ENCODE measurements around the gene CABP7.

The CABP7 gene

GRCh38 chr22:29695129-29695926 is 24.5 kb upstream of the CABP7 start:
- TF ChIP-seq POLR2A (IDR thresholded peaks at IDR 0.05; ENCODE audit: low read depth, low read length), result no peak
- DNase-seq (ENCODE audit: insufficient read length, low spot score), result no peak
- no peak for FAIRE-seq

DNA sequence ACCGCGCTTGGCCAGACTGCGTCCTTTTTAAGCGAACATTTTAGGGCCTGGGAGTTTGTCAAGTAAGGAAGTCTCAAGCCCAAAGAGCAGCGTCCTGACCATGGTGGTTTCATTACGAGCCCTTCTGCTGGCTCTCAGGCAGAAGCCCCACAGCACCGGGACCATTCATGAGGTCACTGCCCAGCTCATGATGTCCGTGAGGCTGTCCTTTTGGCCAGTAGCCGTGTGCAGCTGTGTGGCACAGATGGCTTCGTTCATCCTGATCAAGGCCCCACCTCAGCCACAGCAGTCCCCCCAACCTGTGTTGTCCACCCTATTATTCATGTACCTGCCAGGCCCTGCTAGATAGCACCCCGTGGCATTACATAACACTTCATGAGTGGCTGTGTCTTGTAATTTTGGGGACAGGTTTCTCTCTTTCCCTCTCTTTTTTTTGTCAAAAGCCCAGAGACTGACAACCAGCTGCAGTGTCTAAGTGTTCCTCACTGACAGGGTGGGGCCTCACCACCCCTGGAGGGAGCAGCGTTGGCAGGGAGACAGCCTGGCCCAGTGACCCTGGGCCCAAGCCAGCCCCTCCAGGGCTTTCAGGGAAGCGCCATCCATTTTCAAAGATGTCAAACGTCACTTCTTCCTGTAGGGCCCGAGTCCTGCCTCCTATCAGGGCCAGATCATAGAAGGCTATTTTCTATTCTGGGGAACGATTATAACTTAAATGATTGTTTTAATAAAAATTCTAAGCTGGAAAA is 21.8 kb upstream of the CABP7 start:
- no peak for TF ChIP-seq POLR2A (IDR thresholded peaks at IDR 0.05; ENCODE audit: low read depth, low read length)
- FAIRE-seq, result no peak
- no peak for DNase-seq (ENCODE audit: insufficient read length, low spot score)

DNA sequence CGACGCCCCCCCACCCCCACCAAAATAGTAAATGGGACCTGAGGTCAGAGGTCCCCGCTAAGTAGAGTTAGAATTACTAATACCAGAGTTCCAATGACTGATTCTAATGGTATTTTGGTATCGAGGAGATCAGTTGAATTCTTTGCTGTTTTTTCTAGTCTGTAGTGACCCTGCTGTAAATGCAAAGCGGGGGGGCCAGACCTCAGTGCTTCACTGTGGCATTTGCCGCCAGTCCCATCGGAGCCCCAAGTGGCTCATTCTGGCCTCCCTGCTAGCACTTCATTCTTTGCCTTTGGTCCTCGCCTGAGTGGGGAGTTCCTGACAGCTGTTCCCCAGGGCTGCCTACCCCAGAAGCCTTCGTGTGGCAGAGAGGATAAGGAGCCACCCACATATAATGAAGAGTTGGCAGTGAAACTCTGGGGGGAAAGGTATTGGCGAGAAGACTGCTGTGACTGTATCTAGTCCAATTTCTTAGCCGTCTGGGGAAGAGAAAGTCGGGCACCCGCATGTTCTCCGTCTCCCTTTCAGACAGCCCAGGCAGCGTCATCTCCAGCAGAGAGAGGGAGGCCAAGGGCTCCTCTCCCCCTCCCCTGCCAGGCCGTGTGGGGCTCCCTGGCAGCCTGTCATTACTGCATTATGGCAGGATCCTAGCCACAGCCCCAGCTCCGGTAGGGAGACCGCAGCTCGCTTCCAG is 19.4 kb upstream of the CABP7 start:
- DNase-seq (ENCODE audit: insufficient read length, low spot score) (no peak), FAIRE-seq (no peak)
- TF ChIP-seq POLR2A (IDR thresholded peaks at IDR 0.05; ENCODE audit: low read depth, low read length), result no peak

GRCh38 chr22:29700900-29701154 is 19.0 kb upstream of the CABP7 start:
- no peak for TF ChIP-seq POLR2A (IDR thresholded peaks at IDR 0.05; ENCODE audit: low read depth, low read length)
- FAIRE-seq, result no peak
- no peak for DNase-seq (ENCODE audit: insufficient read length, low spot score)

DNA sequence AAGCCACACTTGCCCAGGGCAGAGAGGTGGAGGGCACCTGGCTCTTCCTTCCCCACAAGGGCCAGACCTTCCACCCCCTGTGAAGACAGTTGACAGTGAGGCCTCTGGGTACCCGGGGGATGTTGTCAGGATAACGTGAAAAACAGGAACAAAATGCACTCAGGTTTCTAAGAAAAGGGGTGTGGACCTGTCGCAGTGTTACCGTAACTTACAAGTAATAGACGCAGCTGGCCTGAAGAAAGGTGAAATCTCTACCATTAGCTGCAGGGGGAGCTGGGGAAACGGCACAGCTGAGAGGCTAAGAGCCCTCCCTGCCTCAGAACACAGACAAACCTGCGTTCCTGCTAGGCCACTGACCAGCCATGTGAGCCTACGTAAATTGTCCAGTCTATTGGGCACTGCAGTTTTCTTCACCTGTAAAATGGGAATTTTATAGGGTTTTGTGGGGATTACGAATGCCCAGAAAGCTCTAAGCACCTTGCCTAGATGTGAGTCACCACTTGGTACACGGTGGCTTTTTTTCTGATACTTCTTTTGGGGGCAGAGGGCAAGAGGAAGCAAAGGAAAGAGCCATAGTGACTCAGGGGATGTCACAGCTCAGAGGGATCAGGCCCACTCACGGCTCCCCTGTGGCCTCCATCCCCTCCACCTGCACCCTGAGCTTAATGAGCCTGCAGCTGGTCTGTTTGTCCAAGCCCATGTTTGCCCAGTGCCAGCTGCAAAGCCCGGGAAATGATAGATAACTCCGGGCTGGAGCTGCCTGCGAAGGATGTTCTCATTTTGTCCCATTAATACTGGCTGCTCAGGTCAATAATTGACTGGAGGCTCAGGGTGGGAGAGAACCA is 18.4 kb upstream of the CABP7 start:
- FAIRE-seq (peak; percentile 55), DNase-seq (ENCODE audit: insufficient read length, low spot score) (no peak)
- no peak for TF ChIP-seq POLR2A (IDR thresholded peaks at IDR 0.05; ENCODE audit: low read depth, low read length)

DNA sequence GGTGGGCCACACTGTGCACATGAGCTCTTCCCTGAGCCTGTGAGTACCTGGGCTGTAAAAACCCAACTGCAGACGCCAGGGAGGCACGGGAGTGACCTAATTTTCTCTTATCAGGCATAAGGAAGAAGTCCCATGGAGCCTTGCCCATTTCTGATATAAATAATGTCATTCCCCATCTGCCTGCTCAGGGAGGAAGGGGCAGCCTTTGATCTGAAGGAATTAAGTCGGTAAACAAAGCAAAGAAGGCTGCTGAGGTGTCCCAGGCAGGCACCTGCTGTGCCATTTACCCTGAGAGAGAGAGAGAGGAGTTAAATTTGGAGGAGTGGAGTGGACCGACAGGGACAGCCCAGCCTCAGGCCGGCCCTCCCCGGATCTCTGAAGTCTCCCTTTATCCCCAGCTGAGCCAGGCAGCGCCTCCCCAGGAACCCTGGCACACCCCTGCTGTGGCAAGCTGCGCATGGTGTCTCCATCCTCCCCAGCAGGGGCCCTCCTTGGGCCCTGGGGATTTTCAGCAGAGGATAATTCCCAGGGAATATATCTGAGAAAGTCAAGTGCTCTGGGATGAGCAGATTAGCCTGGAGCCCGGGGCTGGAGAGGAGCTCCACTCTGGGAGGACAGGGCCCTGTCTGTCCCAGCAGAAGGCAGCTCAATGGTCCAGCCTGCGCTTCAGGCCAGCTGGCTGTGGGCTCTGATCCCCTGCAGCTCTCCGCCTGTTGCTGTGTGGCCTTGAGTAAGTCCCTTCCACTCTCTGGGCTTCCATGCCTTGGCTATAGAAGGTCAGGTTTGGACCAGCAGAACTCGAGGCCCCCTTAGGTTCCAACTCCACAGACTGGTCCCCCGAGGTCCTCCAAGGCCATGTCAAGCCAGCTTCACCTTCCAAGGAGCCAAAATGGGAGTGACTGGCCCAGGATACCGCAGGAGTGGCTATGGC is 17.5 kb upstream of the CABP7 start:
- TF ChIP-seq POLR2A (IDR thresholded peaks at IDR 0.05; ENCODE audit: low read depth, low read length), result no peak
- DNase-seq (ENCODE audit: insufficient read length, low spot score) (peak; percentile 64), FAIRE-seq (peak; percentile 43)

DNA sequence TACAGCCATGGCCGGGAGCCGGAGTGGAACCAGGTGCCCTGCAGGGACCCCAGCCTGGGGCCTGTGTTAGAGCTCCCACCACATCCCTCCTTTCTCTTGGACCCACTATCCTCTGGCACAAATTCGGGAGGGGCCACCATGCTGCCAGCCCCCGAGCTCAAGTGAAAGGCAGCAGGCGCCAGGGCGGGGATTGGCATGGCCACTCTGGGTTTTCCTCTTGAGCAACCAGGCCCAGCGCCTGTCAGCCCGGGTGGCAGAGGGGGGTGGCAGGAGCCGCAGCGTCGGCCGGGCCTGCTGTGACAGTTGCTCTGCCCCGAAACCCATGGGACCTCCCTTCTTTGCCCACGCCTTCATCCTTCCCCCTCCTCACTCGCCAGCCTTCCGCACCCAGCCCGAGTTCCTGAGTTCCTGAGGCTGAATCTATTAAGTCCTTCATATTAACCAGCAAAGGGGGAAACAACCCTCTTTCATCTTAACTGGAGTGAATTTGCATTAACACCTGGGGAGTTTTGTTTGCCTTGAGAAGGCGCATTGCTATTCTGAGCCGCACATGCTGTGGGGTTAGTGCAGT is 16.8 kb upstream of the CABP7 start:
- FAIRE-seq (no peak), DNase-seq (ENCODE audit: insufficient read length, low spot score) (no peak)
- no peak for TF ChIP-seq POLR2A (IDR thresholded peaks at IDR 0.05; ENCODE audit: low read depth, low read length)

DNA sequence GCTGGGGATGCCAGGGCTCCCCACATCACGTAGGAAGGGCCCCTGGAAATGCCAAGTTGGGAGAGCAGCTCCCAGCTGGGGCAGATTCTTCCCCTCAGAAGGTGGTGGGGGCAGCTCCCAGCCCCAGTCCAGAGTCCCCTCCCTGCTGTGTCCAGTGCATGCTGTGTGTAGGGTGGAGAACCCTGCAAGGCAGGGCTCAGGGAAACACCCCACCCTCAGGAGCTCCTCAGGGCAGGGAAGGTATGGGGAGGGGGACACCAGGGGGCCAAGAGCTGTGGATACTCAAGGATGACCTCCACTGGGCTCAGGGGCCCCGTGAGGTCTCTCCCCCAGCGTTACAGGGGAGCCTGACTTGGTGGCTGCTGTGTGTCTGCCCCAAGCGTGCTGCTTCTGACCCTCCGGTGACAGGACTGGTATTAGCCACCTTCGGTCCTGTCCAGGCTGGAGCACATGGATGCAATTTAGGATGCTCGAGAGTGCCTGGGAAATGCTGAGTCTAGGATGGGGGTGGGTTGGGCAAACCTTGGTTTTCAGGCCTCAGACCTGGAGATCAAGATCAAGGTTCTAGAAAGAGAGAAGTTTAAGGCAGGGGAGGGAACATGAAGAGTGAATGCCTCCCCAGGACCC is 16.1 kb upstream of the CABP7 start:
- no peak for TF ChIP-seq POLR2A (IDR thresholded peaks at IDR 0.05; ENCODE audit: low read depth, low read length)
- no peak for DNase-seq (ENCODE audit: insufficient read length, low spot score)
- no peak for FAIRE-seq

DNA sequence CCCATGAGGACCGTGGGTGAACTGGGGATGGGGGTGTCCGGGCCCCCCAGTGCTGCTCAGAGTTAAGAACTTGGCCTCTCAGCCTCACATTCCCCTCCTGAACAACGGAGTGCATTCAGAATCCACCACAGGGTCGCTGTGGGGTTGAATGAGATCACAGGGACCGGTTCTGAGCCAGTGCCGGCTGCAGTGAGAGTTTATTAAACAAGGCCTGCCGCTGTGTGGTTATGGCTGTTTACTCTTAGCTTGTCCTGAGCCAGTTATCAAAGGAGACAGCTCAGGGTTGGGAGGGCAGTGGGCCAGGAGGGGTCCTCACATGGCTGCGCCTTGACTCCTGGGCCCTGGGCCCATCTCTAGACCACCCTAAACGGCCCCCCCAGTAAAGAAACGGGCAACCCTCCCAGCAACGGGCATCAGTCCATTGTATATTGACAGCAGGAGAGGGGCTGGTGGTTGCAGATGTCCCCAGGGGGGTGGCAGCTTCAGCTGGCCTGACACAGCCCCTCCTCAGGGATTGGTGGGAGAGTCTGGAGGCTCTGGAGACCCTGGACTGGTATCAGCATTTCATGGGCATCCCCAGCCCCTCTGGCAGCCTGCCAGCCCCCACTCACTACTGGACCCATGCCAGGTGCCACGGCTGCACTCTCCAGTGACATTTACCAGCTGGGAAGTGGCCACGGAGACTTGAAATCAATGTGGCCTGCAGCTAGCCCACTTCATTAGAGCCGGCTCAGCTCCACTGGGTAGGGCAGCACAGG is 15.1 kb upstream of the CABP7 start:
- DNase-seq (ENCODE audit: insufficient read length, low spot score), result no peak
- no peak for FAIRE-seq
- TF ChIP-seq POLR2A (IDR thresholded peaks at IDR 0.05; ENCODE audit: low read depth, low read length), result no peak

GRCh38 chr22:29705651-29706050 is 14.2 kb upstream of the CABP7 start:
- FAIRE-seq (no peak), DNase-seq (ENCODE audit: insufficient read length, low spot score) (no peak)
- no peak for TF ChIP-seq POLR2A (IDR thresholded peaks at IDR 0.05; ENCODE audit: low read depth, low read length)

- no peak for FAIRE-seq
- no peak for DNase-seq (ENCODE audit: insufficient read length, low spot score)
- no peak for TF ChIP-seq POLR2A (IDR thresholded peaks at IDR 0.05; ENCODE audit: low read depth, low read length)
Measured at GRCh38 chr22:29706486-29706885, 13.3 kb upstream of the CABP7 start.

Data from H54 (cell line).